ENCODE data around the gene COL25A1. TPM values are rescaled to one million over a fixed set of nuclear protein-coding genes. Genes with fewer than 3 reads are reported as not detected.

COL25A1 gene
- total RNA-seq, 1 donor from 2014 or later = 4.3 TPM

DNA sequence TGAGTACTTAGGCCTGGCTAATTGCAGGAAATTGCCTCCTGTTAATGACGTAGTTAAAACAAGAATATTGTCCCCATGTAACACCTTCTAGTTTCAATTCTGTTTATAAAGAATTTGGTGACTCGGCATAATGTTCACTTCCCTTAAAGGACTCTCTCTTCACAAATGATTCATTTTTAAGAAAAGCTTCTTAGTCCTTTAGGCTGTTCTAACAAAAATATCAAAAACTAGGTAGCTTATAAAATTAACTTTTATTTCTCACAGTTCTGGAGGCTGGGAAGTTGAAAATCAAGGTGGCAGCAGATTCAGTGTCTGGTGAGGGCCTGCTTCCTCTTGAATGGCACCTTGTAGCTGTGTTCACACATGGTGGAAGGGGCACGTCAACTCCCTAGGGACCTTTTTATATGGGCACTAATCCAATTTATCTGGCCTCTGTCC is 23.8 kb downstream of the COL25A1 start:
- no peak for DNase-seq (ENCODE audit: low read depth)
- no peak for TF ChIP-seq CTCF (IDR thresholded peaks at IDR 0.05; ENCODE audit: insufficient read depth, low read length, poor library complexity, severe bottlenecking)
- H3K4me3 ChIP-seq (ENCODE audit: low read depth, low read length) = no peak overlapping the region
- no peaks in the 10 kb centered on the region for H3K36me3 ChIP-seq (ENCODE audit: control insufficient read depth, insufficient read depth, low read length)
- H3K27me3 ChIP-seq (ENCODE audit: control insufficient read depth, insufficient read depth, low read length) = no peaks in the 10 kb centered on the region

GRCh38 chr4:109276482-109277095 is 25.9 kb downstream of the COL25A1 start:
- Histone ChIP-seq H3K27me3 (ENCODE audit: control insufficient read depth, insufficient read depth, low read length) (no peaks in the 10 kb centered on the region), H3K4me3 (ENCODE audit: low read depth, low read length) (no peak overlapping the region), H3K36me3 (ENCODE audit: control insufficient read depth, insufficient read depth, low read length) (no peaks in the 10 kb centered on the region)
- DNase-seq (ENCODE audit: low read depth) = no peak
- no peak for TF ChIP-seq CTCF (IDR thresholded peaks at IDR 0.05; ENCODE audit: insufficient read depth, low read length, poor library complexity, severe bottlenecking)

GRCh38 chr4:109275066-109275745 is 27.3 kb downstream of the COL25A1 start:
- Histone ChIP-seq H3K4me3 (ENCODE audit: low read depth, low read length) (no peak overlapping the region), H3K27me3 (ENCODE audit: control insufficient read depth, insufficient read depth, low read length) (no peaks in the 10 kb centered on the region), H3K36me3 (ENCODE audit: control insufficient read depth, insufficient read depth, low read length) (no peaks in the 10 kb centered on the region)
- DNase-seq (ENCODE audit: low read depth) = no peak
- TF ChIP-seq CTCF (IDR thresholded peaks at IDR 0.05; ENCODE audit: insufficient read depth, low read length, poor library complexity, severe bottlenecking) = no peak

DNA sequence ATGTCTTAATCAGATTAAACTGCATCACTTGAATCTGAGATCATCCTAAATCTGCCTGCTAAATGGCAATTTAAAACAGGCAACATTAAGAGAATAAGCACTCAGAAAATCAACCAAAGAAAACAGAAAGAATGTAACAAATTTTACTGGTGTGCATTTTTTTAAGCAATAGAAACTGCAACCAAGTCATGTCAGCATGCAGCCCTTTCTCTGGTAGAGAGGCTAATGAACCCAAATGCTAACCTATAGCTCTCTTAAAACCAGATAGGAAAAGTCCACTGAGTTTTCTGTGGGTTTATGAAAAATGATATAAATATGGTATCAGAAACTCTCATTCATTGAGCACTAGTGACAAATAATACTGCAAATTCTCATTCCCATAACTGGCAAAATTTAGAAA is 35.6 kb downstream of the COL25A1 start:
- Histone ChIP-seq H3K4me3 (ENCODE audit: low read depth, low read length) (no peak overlapping the region), H3K36me3 (ENCODE audit: control insufficient read depth, insufficient read depth, low read length) (no peaks in the 10 kb centered on the region), H3K27me3 (ENCODE audit: control insufficient read depth, insufficient read depth, low read length) (no peaks in the 10 kb centered on the region)
- no peak for TF ChIP-seq CTCF (IDR thresholded peaks at IDR 0.05; ENCODE audit: insufficient read depth, low read length, poor library complexity, severe bottlenecking)
- no peak for DNase-seq (ENCODE audit: low read depth)

- no peaks in the 10 kb centered on the region for H3K36me3 ChIP-seq (ENCODE audit: control insufficient read depth, insufficient read depth, low read length)
- no peak for TF ChIP-seq CTCF (IDR thresholded peaks at IDR 0.05; ENCODE audit: insufficient read depth, low read length, poor library complexity, severe bottlenecking)
- no peak for DNase-seq (ENCODE audit: low read depth)
- no peaks in the 10 kb centered on the region for H3K27me3 ChIP-seq (ENCODE audit: control insufficient read depth, insufficient read depth, low read length)
- no peak overlapping the region for H3K4me3 ChIP-seq (ENCODE audit: low read depth, low read length)
Observed at GRCh38 chr4:109266236-109266635, 36.2 kb downstream of the COL25A1 start.
